ENCODE results near the gene CCDC24. TPM values are rescaled to one million over a fixed set of nuclear protein-coding genes. Genes with fewer than 3 reads are reported as not detected.

Gene CCDC24
- total and polyA plus RNA-seq, 2 of the 13 experiments (the other 11 are each of a cell fraction or from before 2014, with no cell fraction given) = 1.4 to 2.9 TPM

DNA sequence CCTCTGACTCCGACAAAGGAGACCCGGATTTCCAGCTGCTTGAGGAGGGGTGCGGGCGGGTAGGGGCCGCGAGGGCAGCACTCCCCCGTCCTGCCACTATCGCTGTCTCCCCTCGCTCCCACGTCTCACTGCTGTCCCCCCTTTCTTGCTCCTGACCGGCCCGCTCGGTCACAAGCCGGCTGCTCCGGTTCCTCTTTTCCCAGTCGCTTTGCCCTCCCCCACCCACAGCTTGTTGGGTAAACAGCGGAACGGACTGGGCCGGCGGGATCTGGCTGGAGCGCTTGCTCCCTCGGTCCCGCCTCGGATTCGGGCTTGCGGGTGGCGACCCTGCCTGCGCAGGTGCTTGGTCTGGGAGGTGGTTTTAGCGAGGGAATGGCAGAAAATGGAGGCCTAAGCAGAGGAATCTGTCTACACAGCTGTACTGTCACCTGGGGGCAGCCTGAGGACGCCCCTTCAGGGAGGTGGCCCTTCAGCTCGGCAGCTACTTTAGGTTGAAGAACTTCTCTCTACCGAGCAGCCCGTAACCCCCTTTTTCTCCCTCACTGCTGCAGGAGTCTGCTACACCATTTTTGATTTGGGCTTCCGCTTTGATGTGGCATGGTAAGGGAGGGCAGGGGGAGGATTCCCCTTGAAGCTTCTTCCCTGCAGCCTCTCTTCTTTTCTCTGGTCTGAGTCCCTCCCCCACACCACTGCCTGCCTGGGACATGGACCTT lies 16.0 kb upstream of the CCDC24 start:
- DNase-seq (ENCODE audit: low spot score) = no peak
- H3K4me2 ChIP-seq (ENCODE audit: low read depth, low read length) = peak overlapping the region; percentile 99
- in situ Hi-C loops (cut with HindIII; ENCODE audit: extremely low pct_ligation_motif_present, low pct_unique_long_range_greater_than_20kb) (no loop called here), intact Hi-C loops (cut with micrococcal nuclease; ENCODE audit: unreplicated experiment) (no loop called here)
- peaks cover 58% of the 10 kb centered on the region for H3K4me1 ChIP-seq (ENCODE audit: insufficient read depth, low read length)
- H3K27me3 ChIP-seq (ENCODE audit: control insufficient read depth in 1 of 2, insufficient read depth in 2 of 2, low read length in 2 of 2) = no peaks in the 10 kb centered on the region
- peaks cover 38% of the 10 kb centered on the region for H3K79me2 ChIP-seq (ENCODE audit: insufficient read depth, low read length)
- no peak for FAIRE-seq
- CTCF ChIA-PET (ENCODE audit: low intra/inter-chr PET ratio, low total read pairs) = no interaction called here
- H3K4me3 ChIP-seq (replicated peaks in 1 of 3; ENCODE audit: insufficient read depth in 1 of 3, low read depth in 2 of 3, low read length in 3 of 3) = peak overlapping the region; percentile 95 to 96 (median 95)
- peaks cover 4% of the 10 kb centered on the region; the same call in 1 of the 2 replicates for H4K20me1 ChIP-seq (ENCODE audit: insufficient read depth, low read length)
- POLR2A ChIA-PET = interaction anchor here (1.0 to 4.1 kb wide), 11 partner anchors 12 to 325 kb away, joined by 3 to 20 read pairs (median 5); partner anchors contain the start of genes IPO13, KDM4A and SLC6A9
- peak overlapping the region; percentile 86 for H3K9ac ChIP-seq (ENCODE audit: insufficient read depth, low read depth, low read length)
- whole genome bisulfite sequencing (ENCODE audit: low lambda C conversion rate) = 1% methylated on average over 25 of the region's 34 CpGs
- peak overlapping the region; percentile 75 for H3K27ac ChIP-seq (ENCODE audit: extremely low read length, insufficient read depth, low read length)
- H3K9me3 ChIP-seq (ENCODE audit: low read length) = no peaks in the 10 kb centered on the region
- no peak overlapping the region for H2AFZ ChIP-seq (ENCODE audit: low read length)
- peak; percentile 0 for ATAC-seq
- peaks cover 3 to 12% of the 10 kb centered on the region in 2 experiments; a peak in 4 of 5 replicates for H3K36me3 ChIP-seq (replicated peaks in 1 of 2; ENCODE audit: control insufficient read depth in 1 of 2, insufficient read depth in 2 of 2, low read length in 2 of 2)
- TSS peak; percentile 64 for BruUV-seq (replicated peaks)
- peak; percentile 34; the same call in 1 of the 2 replicates for TF ChIP-seq POLR2G (IDR thresholded peaks at IDR 0.05; ENCODE audit: low read depth, low read length)
- 0 out of 2 replicates have a peak, but pooled peaks have one; percentile 7 for TF ChIP-seq CHD2 (IDR thresholded peaks at IDR 0.05; ENCODE audit: low read depth, low read length)
- no peak for TF ChIP-seq STAT5B (CRISPR knock-in tag; IDR thresholded peaks at IDR 0.05)
- TF ChIP-seq U2AF1 (optimal IDR thresholded peaks at IDR 0.05; ENCODE audit: low read depth, low read length) = no peak
- TF ChIP-seq ZZZ3 (CRISPR knock-in tag; IDR thresholded peaks at IDR 0.05; ENCODE audit: borderline replicate concordance) = 0 out of 2 replicates have a peak, but pooled peaks have one; percentile 1
- TF ChIP-seq DR1 (CRISPR knock-in tag; IDR thresholded peaks at IDR 0.05) = peak; percentile 56; the same call in 1 of the 2 replicates
- TF ChIP-seq HNF4A (CRISPR knock-in tag; IDR thresholded peaks at IDR 0.05) = no peak
- TF ChIP-seq, protein P1, sequence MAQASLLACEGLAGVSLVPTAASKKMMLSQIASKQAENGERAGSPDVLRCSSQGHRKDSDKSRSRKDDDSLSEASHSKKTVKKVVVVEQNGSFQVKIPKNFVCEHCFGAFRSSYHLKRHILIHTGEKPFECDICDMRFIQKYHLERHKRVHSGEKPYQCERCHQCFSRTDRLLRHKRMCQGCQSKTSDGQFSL (CRISPR knock-in tag; IDR thresholded peaks at IDR 0.05) = peak; percentile 53; the same call in 1 of the 2 replicates
- TF ChIP-seq ZFP82 (CRISPR knock-in tag; IDR thresholded peaks at IDR 0.05; ENCODE audit: borderline replicate concordance) = peak; percentile 45; the same call in 1 of the 2 replicates
- TF ChIP-seq, protein P2, sequence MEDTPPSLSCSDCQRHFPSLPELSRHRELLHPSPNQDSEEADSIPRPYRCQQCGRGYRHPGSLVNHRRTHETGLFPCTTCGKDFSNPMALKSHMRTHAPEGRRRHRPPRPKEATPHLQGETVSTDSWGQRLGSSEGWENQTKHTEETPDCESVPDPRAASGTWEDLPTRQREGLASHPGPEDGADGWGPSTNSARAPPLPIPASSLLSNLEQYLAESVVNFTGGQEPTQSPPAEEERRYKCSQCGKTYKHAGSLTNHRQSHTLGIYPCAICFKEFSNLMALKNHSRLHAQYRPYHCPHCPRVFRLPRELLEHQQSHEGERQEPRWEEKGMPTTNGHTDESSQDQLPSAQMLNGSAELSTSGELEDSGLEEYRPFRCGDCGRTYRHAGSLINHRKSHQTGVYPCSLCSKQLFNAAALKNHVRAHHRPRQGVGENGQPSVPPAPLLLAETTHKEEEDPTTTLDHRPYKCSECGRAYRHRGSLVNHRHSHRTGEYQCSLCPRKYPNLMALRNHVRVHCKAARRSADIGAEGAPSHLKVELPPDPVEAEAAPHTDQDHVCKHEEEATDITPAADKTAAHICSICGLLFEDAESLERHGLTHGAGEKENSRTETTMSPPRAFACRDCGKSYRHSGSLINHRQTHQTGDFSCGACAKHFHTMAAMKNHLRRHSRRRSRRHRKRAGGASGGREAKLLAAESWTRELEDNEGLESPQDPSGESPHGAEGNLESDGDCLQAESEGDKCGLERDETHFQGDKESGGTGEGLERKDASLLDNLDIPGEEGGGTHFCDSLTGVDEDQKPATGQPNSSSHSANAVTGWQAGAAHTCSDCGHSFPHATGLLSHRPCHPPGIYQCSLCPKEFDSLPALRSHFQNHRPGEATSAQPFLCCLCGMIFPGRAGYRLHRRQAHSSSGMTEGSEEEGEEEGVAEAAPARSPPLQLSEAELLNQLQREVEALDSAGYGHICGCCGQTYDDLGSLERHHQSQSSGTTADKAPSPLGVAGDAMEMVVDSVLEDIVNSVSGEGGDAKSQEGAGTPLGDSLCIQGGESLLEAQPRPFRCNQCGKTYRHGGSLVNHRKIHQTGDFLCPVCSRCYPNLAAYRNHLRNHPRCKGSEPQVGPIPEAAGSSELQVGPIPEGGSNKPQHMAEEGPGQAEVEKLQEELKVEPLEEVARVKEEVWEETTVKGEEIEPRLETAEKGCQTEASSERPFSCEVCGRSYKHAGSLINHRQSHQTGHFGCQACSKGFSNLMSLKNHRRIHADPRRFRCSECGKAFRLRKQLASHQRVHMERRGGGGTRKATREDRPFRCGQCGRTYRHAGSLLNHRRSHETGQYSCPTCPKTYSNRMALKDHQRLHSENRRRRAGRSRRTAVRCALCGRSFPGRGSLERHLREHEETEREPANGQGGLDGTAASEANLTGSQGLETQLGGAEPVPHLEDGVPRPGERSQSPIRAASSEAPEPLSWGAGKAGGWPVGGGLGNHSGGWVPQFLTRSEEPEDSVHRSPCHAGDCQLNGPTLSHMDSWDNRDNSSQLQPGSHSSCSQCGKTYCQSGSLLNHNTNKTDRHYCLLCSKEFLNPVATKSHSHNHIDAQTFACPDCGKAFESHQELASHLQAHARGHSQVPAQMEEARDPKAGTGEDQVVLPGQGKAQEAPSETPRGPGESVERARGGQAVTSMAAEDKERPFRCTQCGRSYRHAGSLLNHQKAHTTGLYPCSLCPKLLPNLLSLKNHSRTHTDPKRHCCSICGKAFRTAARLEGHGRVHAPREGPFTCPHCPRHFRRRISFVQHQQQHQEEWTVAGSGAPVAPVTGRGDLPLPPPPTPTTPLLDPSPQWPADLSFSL (CRISPR knock-in tag; IDR thresholded peaks at IDR 0.05) = 0 out of 2 replicates have a peak, but pooled peaks have one; percentile 48
- no peak for TF ChIP-seq FOXP1 (IDR thresholded peaks at IDR 0.05)
- TF ChIP-seq FOXP1 (CRISPR knock-in tag; IDR thresholded peaks at IDR 0.05) = 0 out of 2 replicates have a peak, but pooled peaks have one; percentile 11
- no peak for TF ChIP-seq ZC3H4 (CRISPR knock-in tag; IDR thresholded peaks at IDR 0.05; ENCODE audit: borderline replicate concordance)
- peak; percentile 15; the same call in 1 of the 2 replicates for TF ChIP-seq ATF7-NPFF (CRISPR knock-in tag; IDR thresholded peaks at IDR 0.05; ENCODE audit: low read depth)
- TF ChIP-seq, protein P3, sequence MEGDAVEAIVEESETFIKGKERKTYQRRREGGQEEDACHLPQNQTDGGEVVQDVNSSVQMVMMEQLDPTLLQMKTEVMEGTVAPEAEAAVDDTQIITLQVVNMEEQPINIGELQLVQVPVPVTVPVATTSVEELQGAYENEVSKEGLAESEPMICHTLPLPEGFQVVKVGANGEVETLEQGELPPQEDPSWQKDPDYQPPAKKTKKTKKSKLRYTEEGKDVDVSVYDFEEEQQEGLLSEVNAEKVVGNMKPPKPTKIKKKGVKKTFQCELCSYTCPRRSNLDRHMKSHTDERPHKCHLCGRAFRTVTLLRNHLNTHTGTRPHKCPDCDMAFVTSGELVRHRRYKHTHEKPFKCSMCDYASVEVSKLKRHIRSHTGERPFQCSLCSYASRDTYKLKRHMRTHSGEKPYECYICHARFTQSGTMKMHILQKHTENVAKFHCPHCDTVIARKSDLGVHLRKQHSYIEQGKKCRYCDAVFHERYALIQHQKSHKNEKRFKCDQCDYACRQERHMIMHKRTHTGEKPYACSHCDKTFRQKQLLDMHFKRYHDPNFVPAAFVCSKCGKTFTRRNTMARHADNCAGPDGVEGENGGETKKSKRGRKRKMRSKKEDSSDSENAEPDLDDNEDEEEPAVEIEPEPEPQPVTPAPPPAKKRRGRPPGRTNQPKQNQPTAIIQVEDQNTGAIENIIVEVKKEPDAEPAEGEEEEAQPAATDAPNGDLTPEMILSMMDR (CRISPR knock-in tag; IDR thresholded peaks at IDR 0.05) = peak; percentile 16; the same call in 1 of the 2 replicates

Measured in HepG2 (cell line).